Activated CD4-positive, alpha-beta T cell treated with anti-CD3 and anti-CD28 coated beads, Interleukin-2, amount 50 U/mL, for 48 hours (primary cell): ENCODE results near the gene SLC4A9.
"Not testable (repeated sequence)": the region's sequence is repeated elsewhere in the genome, so short reads cannot be mapped to it uniquely, and the experiment has no call there.

Source experiments
- DNase-seq, 2 experiments: peaks; one replicate each; pipeline ENCODE4 v3.0.0-alpha.2; 2020

The SLC4A9 gene

GRCh38 chr5:140338908-140339307 is 21.1 kb upstream of the SLC4A9 start:
- DNase-seq = no peak

- no peak for DNase-seq
Measured at GRCh38 chr5:140339636-140340035, 20.4 kb upstream of the SLC4A9 start.

- no peak for DNase-seq
Measured at GRCh38 chr5:140340605-140341121, 19.3 kb upstream of the SLC4A9 start.

GRCh38 chr5:140341591-140341990 is 18.4 kb upstream of the SLC4A9 start:
- no peak for DNase-seq

- DNase-seq = peak; percentile 24 to 50
Measured at GRCh38 chr5:140342287-140342686, 17.7 kb upstream of the SLC4A9 start.

- no peak for DNase-seq
Measured at GRCh38 chr5:140342896-140343295, 17.1 kb upstream of the SLC4A9 start.

GRCh38 chr5:140343849-140344248 is 16.1 kb upstream of the SLC4A9 start:
- not testable (repeated sequence) for DNase-seq

- peak; percentile 28 to 44 for DNase-seq
Measured at GRCh38 chr5:140344683-140345423, 15.1 kb upstream of the SLC4A9 start.

GRCh38 chr5:140345919-140346347 is 14.1 kb upstream of the SLC4A9 start:
- peak in 1 of 2 experiments; percentile 15 for DNase-seq

GRCh38 chr5:140346348-140347221 is 13.4 kb upstream of the SLC4A9 start, which contains the start of gene HBEGF:
HBEGF (minus strand) TSS chr5:140346603; CDS start chr5:140346328, 275 bp downstream.
- DNase-seq = peak; percentile 60 to 63

- DNase-seq = no peak
Measured at GRCh38 chr5:140347360-140347759, 12.6 kb upstream of the SLC4A9 start.

GRCh38 chr5:140348104-140348503 is 11.9 kb upstream of the SLC4A9 start:
- DNase-seq = no peak

GRCh38 chr5:140349244-140349643 is 10.8 kb upstream of the SLC4A9 start:
- DNase-seq = no peak

- DNase-seq = peak in 1 of 2 experiments; percentile 49
Measured at GRCh38 chr5:140351609-140352334, 8.2 kb upstream of the SLC4A9 start.

- DNase-seq = no peak
Measured at GRCh38 chr5:140355546-140355945, 4.4 kb upstream of the SLC4A9 start.

GRCh38 chr5:140356853-140357725 is 2.9 kb upstream of the SLC4A9 start:
- DNase-seq = no peak

- peak; percentile 79 to 84 for DNase-seq
Measured at GRCh38 chr5:140357726-140358093, 2.3 kb upstream of the SLC4A9 start.

GRCh38 chr5:140358738-140359310 is 1.2 kb upstream of the SLC4A9 start:
- DNase-seq = no peak

- DNase-seq = no peak
Measured at GRCh38 chr5:140360681-140361479, 886 bp downstream of the SLC4A9 start.

- no peak for DNase-seq
Measured at GRCh38 chr5:140361901-140362300, 1.9 kb downstream of the SLC4A9 start.

GRCh38 chr5:140362311-140362710 is 2.3 kb downstream of the SLC4A9 start:
- DNase-seq = no peak
